A549 (cell line): ENCODE data around the gene DOK4.

Source experiments
- CTCF ChIP-seq: fragments of >200 bp; sonication (Bioruptor Twin); formaldehyde crosslinking; IDR thresholded peaks from 3 replicates; pipeline ENCODE4 v1.5.1; 2016
- ELK1 ChIP-seq: fragments of 150-350 bp; IDR thresholded peaks from 2 replicates; pipeline ENCODE4 v1.6.1; 2014; ENCODE audit warnings: low read depth, mild to moderate bottlenecking, low read length
- EP300 ChIP-seq, 2 experiments: fragments of >200 bp; sonication (Bioruptor Twin); formaldehyde crosslinking; IDR thresholded peaks; 2 replicates in 1 of 2; 3 replicates in 1 of 2; pipeline ENCODE4 v1.6.1; 2016 to 2017
- ESRRA ChIP-seq: fragments of 150-350 bp; IDR thresholded peaks from 2 replicates; pipeline ENCODE4 v1.6.1; 2014; ENCODE audit warnings: mild to moderate bottlenecking, low read length, borderline replicate concordance
- FOSL2 ChIP-seq, 2 experiments: fragments of 450-650 bp in 1 of 2; fragments of >200 bp in 1 of 2; sonication (Bioruptor Twin) in 1 of 2; formaldehyde crosslinking; IDR thresholded peaks; 2 replicates each; pipeline versions ENCODE4 v1.5.0 to v1.6.1; 2016 to 2020; ENCODE audit warnings: mild to moderate bottlenecking in 1 of 2, moderate library complexity in 1 of 2
- HDAC2 ChIP-seq: fragments of 200-600 bp; sonication (generic); IDR thresholded peaks from 2 replicates; pipeline ENCODE4 v1.6.1; 2016
- JUNB ChIP-seq: fragments of >200 bp; sonication (Bioruptor Twin); formaldehyde crosslinking; IDR thresholded peaks from 2 replicates; pipeline ENCODE4 v1.6.1; 2016
- KDM5A ChIP-seq: fragments of 200-600 bp; sonication (generic); IDR thresholded peaks from 2 replicates; pipeline ENCODE4 v1.6.1; 2016; ENCODE audit warnings: antibody characterized with exemption, mild to moderate bottlenecking
- MAX ChIP-seq: IDR thresholded peaks from 2 replicates; pipeline ENCODE4 v1.6.1; 2012
- NFE2L2 ChIP-seq: fragments of 150-350 bp; conservative IDR thresholded peaks from 2 replicates; pipeline ENCODE4 v1.6.1; 2014; ENCODE audit warnings: low read length
- POLR2A ChIP-seq: IDR thresholded peaks from 2 replicates; pipeline ENCODE4 v1.6.1; 2012; ENCODE audit warnings: mild to moderate bottlenecking, low read length
- RAD21 ChIP-seq, 2 experiments: fragments of >200 bp in 1 of 2; sonication (Bioruptor Twin) in 1 of 2; formaldehyde crosslinking in 1 of 2; IDR thresholded peaks in 1 of 2; conservative IDR thresholded peaks in 1 of 2; 2 replicates in 1 of 2; 3 replicates in 1 of 2; pipeline ENCODE4 v1.6.1; 2012 to 2018; ENCODE audit warnings: inconsistent platforms in 1 of 2
- REST ChIP-seq: fragments of 200-600 bp; sonication (generic); IDR thresholded peaks from 2 replicates; pipeline ENCODE4 v1.6.1; 2016; ENCODE audit warnings: antibody characterized with exemption, mild to moderate bottlenecking, moderate library complexity
- ZNF302 ChIP-seq: fragments of 250-450 bp; sonication (Bioruptor Pico); IDR thresholded peaks from 2 replicates; pipeline ENCODE4 v1.9.0; 2021; ENCODE audit warnings: inconsistent platforms, mild to moderate bottlenecking, moderate library complexity

GRCh38 chr16:57504491-57504890 is 18.2 kb upstream of the DOK4 start:
- no peak for TF ChIP-seq RAD21 (conservative IDR thresholded peaks at IDR 0.05 in 1 of 2, IDR thresholded peaks at IDR 0.05 in 1 of 2)
- TF ChIP-seq KDM5A: no peak
- TF ChIP-seq POLR2A: no peak
- no peak for TF ChIP-seq CTCF
- no peak for TF ChIP-seq FOSL2 (IDR thresholded peaks at IDR 0.05)
- TF ChIP-seq FOSL2 (CRISPR knock-in tag; IDR thresholded peaks at IDR 0.05): no peak
- no peak for TF ChIP-seq ZNF302 (CRISPR knock-in tag)
- TF ChIP-seq EP300 (IDR thresholded peaks at IDR 0.05): no peak
- TF ChIP-seq ELK1: no peak
- TF ChIP-seq JUNB: no peak
- no peak for TF ChIP-seq REST
- no peak for TF ChIP-seq HDAC2
- TF ChIP-seq NFE2L2: no peak
- no peak for TF ChIP-seq MAX
- TF ChIP-seq ESRRA: no peak
